HG03108 (cell line): Measurements from ENCODE around the gene ADGRF1.

ENCODE experiments used
- ATAC-seq: cut with Tn5 transposase; IDR thresholded peaks from one replicate; pipeline ENCODE4 v1.9.1; 2021; ENCODE audit warnings: moderate library complexity; ENCODE audit not compliant: unreplicated experiment

The ADGRF1 gene

GRCh38 chr6:46985943-46986342 is 56.2 kb downstream of the ADGRF1 start:
- ATAC-seq = no peak

GRCh38 chr6:46983007-46983411 is 59.1 kb downstream of the ADGRF1 start:
- ATAC-seq = no peak

GRCh38 chr6:46979206-46979605 is 62.9 kb downstream of the ADGRF1 start:
- ATAC-seq = no peak

- ATAC-seq = no peak
Observed at GRCh38 chr6:46974786-46975185, 67.3 kb downstream of the ADGRF1 start.

- no peak for ATAC-seq
Observed at GRCh38 chr6:46973029-46973428, 69.1 kb downstream of the ADGRF1 start.

GRCh38 chr6:46972531-46972930 is 69.6 kb downstream of the ADGRF1 start:
- no peak for ATAC-seq

GRCh38 chr6:46969206-46969605 is 72.9 kb downstream of the ADGRF1 start:
- ATAC-seq = no peak

- ATAC-seq = no peak
Observed at GRCh38 chr6:46967826-46968349, 74.2 kb downstream of the ADGRF1 start.

- no peak for ATAC-seq
Observed at GRCh38 chr6:46964716-46965519, 77.2 kb downstream of the ADGRF1 start.

- no peak for ATAC-seq
Observed at GRCh38 chr6:46963626-46964025, 78.5 kb downstream of the ADGRF1 start.

- no peak for ATAC-seq
Observed at GRCh38 chr6:46963039-46963438, 79.1 kb downstream of the ADGRF1 start.

GRCh38 chr6:46961711-46962110 is 80.4 kb downstream of the ADGRF1 start:
- no peak for ATAC-seq

- ATAC-seq = no peak
Observed at GRCh38 chr6:46961232-46961631, 80.9 kb downstream of the ADGRF1 start.

GRCh38 chr6:46959419-46959818 is 82.7 kb downstream of the ADGRF1 start:
- ATAC-seq = no peak

- no peak for ATAC-seq
Observed at GRCh38 chr6:46956409-46956808, 85.7 kb downstream of the ADGRF1 start.

- no peak for ATAC-seq
Observed at GRCh38 chr6:46954837-46955451, 87.2 kb downstream of the ADGRF1 start.

GRCh38 chr6:46953921-46954320 is 88.2 kb downstream of the ADGRF1 start:
- no peak for ATAC-seq

- ATAC-seq = no peak
Observed at GRCh38 chr6:46949632-46950280, 92.4 kb downstream of the ADGRF1 start.

GRCh38 chr6:46948699-46949098 is 93.4 kb downstream of the ADGRF1 start:
- no peak for ATAC-seq
